Measurements from ENCODE around the gene GADD45G. TPM values are rescaled to one million over a fixed set of nuclear protein-coding genes. Genes with fewer than 3 reads are reported as not detected.

The GADD45G gene
- total and polyA plus RNA-seq, 10 of the 15 experiments (the other 5 are each of a cell fraction or from before 2014, with no cell fraction given), result 0.07 to 1.00 (median 0.29) TPM; not detected in 4

GRCh38 chr9:89601306-89601705 is 3.5 kb upstream of the GADD45G start:
- ATAC-seq, result no peak
- 9% methylated on average over 5 of the region's 5 CpGs for WGBS (ENCODE audit: insufficient coverage, insufficient replicate concordance, low lambda C conversion rate, missing lambda C conversion rate)
- BruUV-seq (replicated peaks), result no TSS peak

More at GRCh38 chr9:89601306-89601705, 3.5 kb upstream of the GADD45G start:
- Histone ChIP-seq H3K9me3 (replicated peaks; ENCODE audit: control insufficient read depth, insufficient read depth, low read length) (no peaks in the 10 kb centered on the region), H3K4me1 (ENCODE audit: control insufficient read depth, insufficient read depth, low read length) (peaks cover 25% of the 10 kb centered on the region), H3K27ac (ENCODE audit: control insufficient read depth, insufficient read depth) (no peak overlapping the region), H3K27me3 (replicated peaks in 1 of 2; ENCODE audit: control insufficient read depth in 2 of 2, insufficient read depth in 2 of 2, low read length in 1 of 2) (peaks cover 8 to 16% of the 10 kb centered on the region in 2 experiments), H3K4me2 (ENCODE audit: control insufficient read depth, insufficient read depth) (no peak overlapping the region), H3K9ac (ENCODE audit: control insufficient read depth, insufficient read depth, low read length) (no peak overlapping the region), H2AFZ (ENCODE audit: control insufficient read depth, low read depth, low read length) (no peak overlapping the region), H3K4me3 (no peak overlapping the region), H3K36me3 (ENCODE audit: control insufficient read depth in 2 of 2, insufficient read depth in 2 of 2, low read length in 1 of 2) (no peaks in the 10 kb centered on the region), H4K20me1 (ENCODE audit: control insufficient read depth, insufficient read depth) (no peaks in the 10 kb centered on the region), H3K79me2 (ENCODE audit: control insufficient read depth, insufficient read depth, low read length) (no peaks in the 10 kb centered on the region)
- no peak for FAIRE-seq
- ChIA-PET CTCF (interaction anchor here (0.6 to 10.1 kb wide), 22 partner anchors 8 to 540 kb away, joined by 3 to 282 read pairs (median 5); no protein-coding TSS in a partner anchor), SMC1A (ENCODE audit: uncharacterized antibody, unreplicated experiment) (interaction anchor here (0.7 to 6.4 kb wide), 10 partner anchors 25 to 500 kb away, joined by 3 to 89 read pairs (median 4); no protein-coding TSS in a partner anchor), POLR2A (no interaction called here), RAD21 (ENCODE audit: unreplicated experiment) (interaction anchor here (0.6 to 6.3 kb wide), 11 partner anchors 23 to 1165 kb away, joined by 3 to 125 read pairs (median 4); no protein-coding TSS in a partner anchor)
- in situ Hi-C loops (cut with MboI), result loop anchor here (5.0 to 10.0 kb wide), 2 partner anchors 313 to 501 kb away; no protein-coding TSS in a partner anchor
- intact Hi-C loops (cut with micrococcal nuclease; ENCODE audit: unreplicated experiment), result loop anchor here (10.0 kb wide), 2 partner anchors 173 to 613 kb away; no protein-coding TSS in a partner anchor
- DNase-seq (ENCODE audit: low read depth, low spot score), result no peak
- TF ChIP-seq E2F8 (IDR thresholded peaks at IDR 0.05; ENCODE audit: low read depth, partially characterized antibody), result no peak

Measured in GM12878 (cell line).